GM12878 (cell line): Measurements from ENCODE around the gene TMEM255A.

Experiments used
- BHLHE40 ChIP-seq, 2 experiments: fragments of 450-650 bp in 1 of 2; IDR thresholded peaks; 2 replicates each; pipeline ENCODE4 v1.6.1; 2011 to 2017; ENCODE audit warnings: low read depth in 2 of 2, borderline replicate concordance in 1 of 2, improper control_type of control experiment in 1 of 2, low read length in 1 of 2, mild to moderate bottlenecking in 1 of 2
- BRCA1 ChIP-seq: IDR thresholded peaks from 2 replicates; pipeline ENCODE4 v1.6.1; 2011; ENCODE audit warnings: low read depth, low read length, improper control_type of control experiment
- CEBPB ChIP-seq, 2 experiments: fragments of 150-350 bp in 1 of 2; IDR thresholded peaks; 2 replicates each; pipeline ENCODE4 v1.6.1; 2012 to 2014; ENCODE audit warnings: low read depth in 2 of 2, low read length in 2 of 2, borderline replicate concordance in 1 of 2, inconsistent platforms in 1 of 2
- CTCF ChIP-seq, 3 experiments: IDR thresholded peaks in 2 of 3; conservative IDR thresholded peaks in 1 of 3; 2 replicates each; pipeline ENCODE4 v1.5.1; 2011; ENCODE audit warnings: low read depth in 3 of 3, low read length in 3 of 3, mild to moderate bottlenecking in 3 of 3, control low read depth in 2 of 3, moderate library complexity in 2 of 3, inconsistent platforms in 1 of 3, mixed read lengths in 1 of 3; ENCODE audit not compliant: control insufficient read depth in 2 of 3, insufficient read depth in 1 of 3; ENCODE audit errors: extremely low read depth in 1 of 3
- EZH2 ChIP-seq: IDR thresholded peaks from 2 replicates; pipeline ENCODE4 v1.6.1; 2012; ENCODE audit warnings: low read depth, mild to moderate bottlenecking, control low read depth, inconsistent platforms, low read length, borderline replicate concordance; ENCODE audit not compliant: control insufficient read depth
- JUND ChIP-seq: IDR thresholded peaks from 2 replicates; pipeline ENCODE4 v1.6.1; 2012; ENCODE audit warnings: low read depth, mild to moderate bottlenecking, low read length, improper control_type of control experiment, moderate library complexity
- KAT2A ChIP-seq: conservative IDR thresholded peaks from 2 replicates; pipeline ENCODE4 v1.6.1; 2011; ENCODE audit warnings: low read depth, low read length; ENCODE audit not compliant: control insufficient read depth
- MAX ChIP-seq: IDR thresholded peaks from 2 replicates; pipeline ENCODE4 v1.6.1; 2012; ENCODE audit warnings: low read depth, low read length, improper control_type of control experiment
- POLR2A ChIP-seq: IDR thresholded peaks from 2 replicates; pipeline ENCODE4 v1.6.1; 2011; ENCODE audit warnings: low read depth, mild to moderate bottlenecking, low read length
- RCOR1 ChIP-seq: conservative IDR thresholded peaks from 2 replicates; pipeline ENCODE4 v1.6.1; 2012; ENCODE audit warnings: low read depth, low read length, improper control_type of control experiment
- ZBTB33 ChIP-seq: fragments of 450-650 bp; IDR thresholded peaks from 2 replicates; pipeline ENCODE4 v1.6.1; 2017; ENCODE audit warnings: mild to moderate bottlenecking

DNA sequence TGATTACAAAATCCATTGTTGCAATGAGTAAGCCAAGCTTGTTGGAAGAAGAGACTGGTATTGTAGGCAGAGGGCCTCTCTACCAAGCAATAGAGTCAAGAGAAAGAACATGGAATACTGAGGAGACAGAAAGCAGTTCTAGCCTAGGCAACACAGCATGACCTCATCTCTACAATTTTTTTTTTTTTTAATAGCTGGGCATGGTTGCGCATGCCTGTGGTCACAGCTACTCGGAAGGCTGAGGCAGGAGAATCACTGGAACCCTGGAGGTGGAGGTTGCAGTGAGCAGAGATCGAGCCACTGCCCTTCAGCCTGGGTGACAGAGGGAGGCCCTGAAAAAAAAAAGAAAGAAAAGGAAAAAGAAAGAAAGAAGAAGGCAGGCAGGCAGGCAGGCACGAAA is 72.3 kb downstream of the TMEM255A start:
- no peak for TF ChIP-seq POLR2A
- TF ChIP-seq CTCF (IDR thresholded peaks at IDR 0.05 in 2 of 3, conservative IDR thresholded peaks at IDR 0.05 in 1 of 3; ENCODE audit: control insufficient read depth in 2 of 3, extremely low read depth in 1 of 3, insufficient read depth in 1 of 3, low read depth in 3 of 3, low read length in 3 of 3), result no peak
- TF ChIP-seq MAX, result no peak
- no peak for TF ChIP-seq BHLHE40 (IDR thresholded peaks at IDR 0.05; ENCODE audit: borderline replicate concordance in 1 of 2, low read depth in 2 of 2, low read length in 1 of 2)
- no peak for TF ChIP-seq ZBTB33
- TF ChIP-seq BRCA1, result no peak
- TF ChIP-seq JUND, result no peak
- no peak for TF ChIP-seq CEBPB (IDR thresholded peaks at IDR 0.05; ENCODE audit: borderline replicate concordance in 1 of 2, low read depth in 2 of 2, low read length in 2 of 2)
- no peak for TF ChIP-seq KAT2A
- no peak for TF ChIP-seq RCOR1
- no peak for TF ChIP-seq EZH2
